Middle frontal gyrus (tissue), 1 donor: ENCODE results near the gene TMA16.
"Not testable (repeated sequence)": the region's sequence is repeated elsewhere in the genome, so short reads cannot be mapped to it uniquely, and the experiment has no call there.

Experiments used
- DNase-seq: peaks from one replicate; pipeline ENCODE4 v3.0.0-alpha.2; 2015; ENCODE audit warnings: low spot score; ENCODE audit errors: extremely low spot score

TMA16 gene

DNA sequence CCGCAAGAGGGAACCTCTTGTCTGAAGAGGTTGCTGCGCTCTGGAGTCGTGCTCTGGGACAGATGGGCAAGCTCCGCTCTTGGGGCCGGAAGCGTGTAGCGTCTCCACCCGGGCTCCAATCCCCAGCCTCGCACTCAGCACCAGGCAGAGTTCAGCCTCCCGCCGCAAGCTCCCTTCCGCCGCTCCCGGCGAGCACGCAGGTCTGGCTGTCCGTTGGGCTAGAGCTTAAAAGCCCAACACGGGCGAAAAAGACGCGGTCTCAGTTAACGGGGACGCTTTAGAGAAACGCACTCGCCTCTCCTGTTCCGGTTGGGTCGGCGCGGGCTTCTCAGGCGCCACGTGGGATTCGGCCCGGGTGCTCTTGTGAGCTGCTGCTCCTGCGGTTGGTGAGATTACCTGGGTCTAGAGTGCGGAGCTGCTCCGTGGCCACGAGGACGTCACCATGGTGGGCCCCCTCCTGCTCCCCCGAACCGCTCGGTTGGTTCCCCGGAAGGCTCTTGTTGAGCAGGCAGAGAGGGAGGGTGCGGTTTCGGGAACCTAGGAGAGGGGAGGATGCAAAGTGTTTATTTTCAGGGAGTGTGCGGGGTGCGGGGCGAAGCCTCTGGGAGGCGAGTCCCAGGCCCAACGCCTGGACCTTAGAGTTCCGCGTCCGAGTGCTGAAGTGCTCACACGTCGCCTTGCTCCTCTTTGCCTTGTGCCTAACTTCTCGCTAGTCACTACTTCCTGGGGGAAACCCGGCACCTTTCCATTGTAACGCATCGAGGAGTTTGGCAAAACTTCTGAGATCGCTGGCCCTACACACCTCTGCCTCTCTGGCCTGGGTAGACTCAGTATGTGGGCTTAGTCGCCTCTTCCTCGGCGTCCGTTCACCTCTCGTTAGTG is at the start of gene TMA16:
Gene TMA16 (plus strand): TSS at position 331 of the 882 bp plus-strand sequence. CDS start 112 bp downstream, at position 443.
- DNase-seq = peak; percentile 82

DNA sequence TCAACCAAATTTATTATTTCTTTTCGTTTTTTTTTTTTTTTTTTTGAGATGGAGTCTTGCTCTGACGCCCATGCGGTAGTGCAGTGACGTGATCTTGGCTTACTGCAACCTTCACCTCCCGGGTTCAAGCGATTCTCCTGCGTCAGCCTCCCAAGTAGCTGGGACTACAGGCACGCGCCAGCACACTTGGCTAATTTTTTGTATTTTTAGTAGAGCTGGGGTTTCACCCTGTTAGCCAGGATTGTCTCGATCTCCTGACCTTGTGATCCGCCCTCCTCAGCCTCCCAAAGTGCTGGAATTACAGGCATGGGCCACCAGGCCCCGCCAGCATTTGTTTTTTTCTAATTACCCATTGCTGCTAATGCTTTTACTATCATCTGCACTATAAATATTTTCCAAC is 47.5 kb upstream of the TMA16 start:
- not testable (repeated sequence) for DNase-seq

DNA sequence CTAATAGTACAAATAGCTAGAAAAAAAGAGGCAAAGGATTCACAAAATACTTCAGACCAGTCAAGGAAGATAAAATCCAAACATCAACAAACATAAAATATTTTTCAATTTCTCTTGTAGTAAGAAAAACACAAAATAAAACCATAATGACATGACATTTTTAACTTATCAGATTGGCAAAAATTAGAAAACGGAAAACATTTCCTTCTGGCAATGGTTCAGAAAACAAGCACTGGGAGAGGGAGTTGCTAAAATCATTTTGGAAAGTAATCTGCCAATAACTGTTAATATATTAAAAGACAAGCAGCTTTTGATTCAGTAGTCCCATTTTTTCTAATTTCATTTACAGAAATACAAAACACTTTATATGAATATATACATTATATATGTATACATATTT is 47.0 kb upstream of the TMA16 start:
- no peak for DNase-seq

DNA sequence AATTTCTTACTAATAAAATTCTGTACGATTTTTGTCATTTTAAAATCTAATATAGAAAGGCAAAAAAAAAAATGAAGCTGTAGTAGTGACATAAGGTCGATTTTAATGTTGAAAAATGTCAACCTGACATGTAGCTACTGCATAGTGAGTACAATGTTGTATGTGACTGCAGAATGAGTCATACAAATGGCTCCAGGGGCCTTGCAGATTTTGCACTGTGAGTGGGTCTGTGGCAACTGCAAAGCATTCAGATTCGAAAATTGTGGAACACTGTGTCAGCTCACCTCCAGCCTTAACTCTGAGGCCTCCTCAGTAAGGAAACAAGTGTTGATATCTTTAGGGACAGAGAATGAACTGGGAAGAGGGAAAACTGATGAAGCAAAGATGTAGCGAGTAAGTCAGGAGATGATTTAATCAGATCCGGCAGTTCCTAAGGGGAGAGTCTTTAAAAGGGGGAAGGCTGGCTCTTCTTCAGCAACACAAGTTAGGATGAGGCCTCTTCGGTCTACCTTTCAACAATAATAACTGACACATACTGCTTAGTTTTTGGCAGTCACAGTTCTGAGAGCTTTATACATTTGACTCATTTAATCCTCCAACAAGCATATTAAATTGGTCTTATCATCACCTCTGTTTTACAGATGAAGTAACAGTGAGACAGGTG is 45.8 kb upstream of the TMA16 start:
- no peak for DNase-seq

DNA sequence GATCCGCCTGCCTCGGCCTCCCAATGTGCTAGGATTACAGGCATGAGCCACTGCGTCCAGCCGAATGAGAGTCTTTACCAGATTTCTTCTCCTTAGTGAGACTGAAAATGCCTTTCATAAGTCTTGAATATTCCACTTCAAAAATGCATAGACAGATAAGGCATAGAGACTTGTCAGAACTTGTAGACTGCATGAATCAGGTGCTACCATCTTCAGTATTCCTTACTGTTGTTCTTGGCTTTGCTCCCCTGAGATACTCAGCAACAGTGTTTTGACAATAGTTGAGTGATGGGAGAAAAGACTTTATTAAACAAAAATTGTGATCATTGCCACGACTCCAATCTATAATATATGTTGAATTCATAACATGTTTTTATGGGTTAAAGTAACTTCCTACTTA is 31.9 kb upstream of the TMA16 start:
- no peak for DNase-seq

DNA sequence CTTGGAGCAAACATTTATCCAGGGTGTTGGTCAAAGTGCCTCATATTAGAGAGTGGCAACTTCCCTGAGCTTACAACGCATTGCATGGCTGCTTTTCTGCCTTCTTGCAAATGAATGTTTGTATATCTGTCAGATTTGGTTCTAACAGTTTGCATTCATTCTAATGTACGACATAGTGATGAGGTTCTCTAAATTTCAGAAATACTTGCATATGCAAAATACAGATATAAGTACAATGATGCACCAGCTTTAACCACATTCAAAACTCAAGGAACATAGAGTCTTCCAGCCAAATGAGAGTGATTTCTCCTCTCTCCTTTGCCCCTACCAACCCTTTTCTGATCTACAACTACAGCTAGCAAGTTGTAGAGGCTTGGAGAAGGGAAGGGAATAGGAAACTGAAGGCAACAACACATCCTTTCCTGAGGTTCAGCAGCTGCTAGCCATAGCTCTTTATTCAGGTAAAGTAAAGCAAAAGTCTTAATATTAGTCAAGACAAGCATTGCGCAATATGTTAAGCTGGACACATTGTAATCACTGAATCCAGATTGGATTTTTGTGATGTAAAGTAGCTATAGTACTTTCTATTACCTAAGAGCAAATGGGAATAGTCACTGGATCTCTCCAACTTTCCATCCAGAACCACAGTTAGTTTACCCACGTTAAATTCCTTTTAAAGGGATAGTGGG is 27.3 kb upstream of the TMA16 start:
- no peak for DNase-seq

DNA sequence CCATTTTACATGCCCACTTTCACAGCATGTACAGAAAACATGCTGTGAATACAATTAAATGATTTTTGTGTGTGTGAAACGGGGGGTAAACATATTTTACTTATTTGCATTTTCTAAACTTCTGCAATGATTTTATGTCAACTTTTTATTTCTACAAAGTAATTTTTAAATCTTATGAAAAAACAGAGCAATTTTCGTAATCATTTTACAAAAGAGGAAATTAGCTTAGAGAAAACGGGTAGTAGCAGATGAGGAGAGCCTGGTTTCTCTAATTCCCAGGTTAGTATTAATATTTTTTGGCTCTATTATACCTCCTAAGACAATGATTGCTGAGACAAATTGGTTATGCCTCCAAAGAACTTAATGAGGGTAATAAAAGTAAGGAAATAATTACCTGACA is 24.1 kb upstream of the TMA16 start:
- no peak for DNase-seq

DNA sequence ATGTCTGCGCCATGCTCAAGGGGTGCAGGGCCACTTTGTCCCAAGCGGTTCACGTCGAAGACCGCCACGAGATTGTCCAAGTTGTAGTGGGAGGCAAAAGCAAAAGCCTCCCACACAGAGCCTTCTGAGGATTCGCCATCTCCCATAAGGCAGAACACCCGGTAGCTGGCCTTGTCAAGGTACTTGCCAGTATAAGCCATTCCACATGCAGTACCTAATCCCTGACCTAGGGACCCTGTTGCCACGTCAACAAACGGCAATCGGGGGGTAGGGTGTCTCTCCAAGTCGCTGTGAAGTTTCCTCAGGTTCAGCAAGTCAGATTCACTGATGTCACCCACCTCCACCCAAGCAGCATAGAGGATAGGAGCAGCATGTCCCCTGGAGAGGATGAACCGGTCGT is 21.4 kb upstream of the TMA16 start:
- DNase-seq = no peak

DNA sequence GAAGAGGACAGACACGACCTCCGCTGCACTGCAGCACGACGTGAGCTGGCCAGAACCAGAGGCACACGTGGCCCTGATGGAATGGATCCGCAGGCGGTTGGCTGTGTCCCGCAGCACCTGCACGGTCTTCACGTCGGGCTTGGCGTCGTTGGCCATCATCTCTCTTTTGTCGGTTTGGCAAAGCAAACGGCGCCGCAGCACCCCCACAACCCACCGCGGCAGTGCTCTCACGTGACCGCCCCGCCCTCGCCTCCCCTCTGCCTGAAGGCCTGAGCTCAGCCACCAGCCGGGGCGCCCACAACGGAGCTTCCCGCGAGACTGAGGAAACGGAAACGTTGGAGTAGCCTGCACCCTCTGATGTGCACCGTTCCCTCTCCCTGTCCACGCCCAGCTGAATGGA is 20.9 kb upstream of the TMA16 start, which contains the start of gene TKTL2:
Gene TKTL2 (minus strand): TSS at position 179 of the 400 bp plus-strand sequence. CDS start 20 bp downstream, at position 159.
- no peak for DNase-seq

DNA sequence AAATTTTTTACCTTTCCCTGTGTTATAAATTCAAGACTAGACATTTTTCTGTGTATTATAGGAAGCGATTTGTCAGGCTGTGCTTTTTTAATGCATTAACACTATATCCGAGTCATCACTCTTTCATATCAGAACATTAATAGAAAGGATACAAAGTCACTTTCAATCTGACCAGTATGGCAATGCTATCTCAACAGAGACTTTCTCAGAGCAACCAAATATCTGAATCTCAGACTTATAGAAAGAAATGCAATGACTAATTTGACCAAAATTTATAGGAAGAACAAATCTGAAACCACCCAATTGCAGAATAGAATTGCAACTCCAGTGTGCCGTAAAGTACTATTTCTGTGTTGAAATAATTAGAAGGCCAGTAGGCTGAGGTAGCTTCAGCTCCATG is 20.5 kb upstream of the TMA16 start:
- DNase-seq = no peak

DNA sequence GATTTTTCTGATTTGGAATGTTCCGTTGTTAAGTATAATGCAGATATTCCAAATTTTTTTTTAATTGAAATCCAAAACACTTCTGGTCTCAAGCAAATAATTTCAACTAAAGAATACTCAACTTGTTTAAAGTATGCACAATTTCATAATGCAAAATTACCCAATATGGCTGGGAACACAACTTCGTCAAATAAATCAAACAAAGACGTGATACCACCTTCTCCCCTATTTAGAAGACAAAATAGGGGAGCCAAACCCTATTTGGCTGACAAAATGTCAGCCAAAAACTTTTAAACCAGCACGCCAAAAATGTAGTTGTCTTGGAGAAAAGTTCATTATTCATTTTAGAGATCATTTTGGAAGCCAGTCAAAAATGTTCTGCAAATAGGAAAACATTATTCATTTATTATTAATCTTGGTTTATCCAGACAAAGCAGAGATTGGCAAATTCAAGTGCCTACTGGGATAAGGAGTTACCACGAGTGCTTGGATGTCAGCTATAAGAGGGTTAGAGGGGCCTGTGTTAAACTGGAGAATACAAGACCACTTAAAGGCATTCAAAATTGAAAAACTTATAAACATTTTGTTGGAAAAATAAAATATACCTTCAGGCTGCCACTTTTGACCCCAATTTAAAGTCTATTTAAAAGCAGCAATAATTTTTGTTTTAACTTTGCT is 17.6 kb upstream of the TMA16 start:
- no peak for DNase-seq

DNA sequence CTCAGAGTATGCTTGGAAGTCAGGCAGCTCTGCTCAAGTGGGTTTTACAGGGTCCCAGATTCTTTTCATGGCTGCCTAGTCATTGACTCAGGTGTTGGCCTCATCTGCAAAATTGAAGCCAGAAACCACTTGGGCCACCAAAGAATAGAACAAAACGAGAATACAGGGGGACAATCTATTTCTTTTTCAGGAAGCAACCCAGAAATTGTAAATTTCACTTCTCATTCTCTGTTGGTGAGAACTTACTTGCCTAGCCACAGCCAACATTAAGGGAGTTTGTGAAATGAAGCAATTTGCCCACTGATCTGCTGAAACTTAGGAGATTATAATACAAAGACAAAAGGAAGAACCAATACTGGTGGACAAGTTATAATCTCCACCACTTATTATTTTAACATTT is 12.3 kb upstream of the TMA16 start:
- DNase-seq = no peak

DNA sequence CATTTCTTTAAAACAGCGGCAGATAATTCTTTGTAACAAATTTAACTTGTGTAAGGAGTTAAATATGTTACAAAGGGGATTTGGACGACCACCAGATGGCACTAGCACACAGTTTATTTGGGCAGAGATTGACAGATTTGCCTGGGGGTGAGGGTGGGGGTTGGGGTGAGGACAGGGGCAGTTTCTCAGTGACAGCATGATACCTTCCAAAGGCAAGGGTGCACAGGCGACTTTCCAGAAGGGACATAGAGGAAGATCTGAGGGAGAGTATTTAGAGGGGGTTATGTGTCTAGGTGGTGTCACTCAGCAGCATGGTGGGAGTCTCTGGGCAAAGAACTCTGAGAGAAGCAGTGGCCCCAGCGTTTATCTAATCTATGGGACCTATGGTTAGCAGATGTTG is 9.6 kb upstream of the TMA16 start:
- DNase-seq = no peak

DNA sequence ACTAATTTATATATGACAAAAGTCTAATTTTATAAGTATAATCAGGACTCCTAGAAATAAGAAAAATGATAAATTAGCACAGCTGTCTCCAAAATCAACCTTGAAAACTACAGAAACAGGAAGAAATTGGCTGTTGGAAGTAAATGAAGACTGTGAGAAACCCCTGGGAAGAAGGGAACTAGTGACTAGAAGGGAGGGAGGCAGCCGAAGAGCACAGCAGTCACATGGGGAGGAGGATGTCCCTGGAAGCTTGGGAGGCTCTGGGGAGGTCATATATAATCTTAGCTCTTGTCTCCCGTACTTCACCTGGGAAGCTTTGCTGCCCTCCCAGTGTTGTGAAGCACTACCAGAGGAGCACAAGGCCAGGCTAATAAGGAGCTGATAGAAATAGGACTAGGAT is 8.9 kb upstream of the TMA16 start:
- DNase-seq = no peak

DNA sequence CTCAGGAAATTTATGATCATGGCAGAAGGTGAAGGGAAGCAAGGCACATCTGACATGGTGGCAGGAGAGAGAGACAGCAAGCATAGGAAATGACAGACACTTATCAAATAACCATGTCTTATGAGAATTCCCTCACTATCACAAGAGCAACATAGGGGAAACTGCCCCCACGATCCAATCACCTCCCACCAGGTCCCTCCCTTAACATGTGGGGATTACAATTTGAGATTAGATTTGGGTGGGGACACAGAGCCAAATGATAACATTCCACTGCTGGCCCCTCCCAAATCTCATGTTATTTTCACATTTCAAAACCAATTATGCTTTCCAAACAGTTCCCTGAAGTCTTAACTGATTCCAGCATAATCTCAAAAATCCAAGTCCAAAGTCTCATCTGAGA is 8.2 kb upstream of the TMA16 start:
- no peak for DNase-seq

DNA sequence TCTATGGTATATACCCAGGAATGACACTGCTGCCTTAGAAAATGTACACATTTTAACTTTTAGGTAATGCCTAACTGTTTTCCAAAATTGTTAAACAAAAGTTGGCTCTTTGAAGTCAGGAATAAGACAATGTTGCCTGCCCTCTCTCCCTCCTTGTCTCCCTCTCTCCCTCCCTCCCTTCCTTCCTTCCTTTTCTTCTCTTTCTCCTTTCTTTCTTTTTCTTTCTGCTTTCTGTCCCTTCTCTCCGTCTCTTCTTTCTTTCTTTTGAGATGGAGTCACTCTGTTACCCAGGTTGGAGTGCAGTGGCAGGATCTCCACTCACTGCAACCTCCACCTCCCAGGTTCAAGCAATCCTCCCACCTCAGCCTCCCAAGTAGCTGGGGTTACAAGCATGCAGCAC is 4.6 kb upstream of the TMA16 start:
- no peak for DNase-seq

DNA sequence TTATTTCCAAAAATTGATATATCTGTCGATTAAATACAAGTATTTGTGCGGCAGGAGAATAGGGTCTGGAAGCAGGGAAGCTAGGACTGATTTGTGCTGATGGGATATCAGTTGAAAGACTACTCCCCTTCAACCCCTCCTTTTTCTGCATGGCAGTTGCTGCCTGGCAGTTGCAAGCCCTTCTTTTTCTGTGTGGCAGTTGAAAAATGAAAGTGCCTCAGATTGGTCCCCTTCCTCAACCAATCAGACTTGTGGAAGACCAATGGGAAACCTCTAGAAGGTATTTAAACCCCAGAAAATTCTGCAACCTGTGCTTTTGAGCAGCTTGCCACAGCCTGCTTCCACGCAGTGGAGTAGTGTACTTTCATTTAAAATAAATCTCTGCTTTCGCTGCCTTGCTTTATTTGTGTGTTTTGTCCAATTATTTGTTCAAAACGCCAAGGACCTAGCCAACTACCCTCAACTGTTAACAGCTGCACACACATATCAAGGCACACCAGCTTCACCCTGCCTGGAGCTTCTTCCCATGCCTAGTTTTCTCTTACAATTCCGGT is 1.5 kb upstream of the TMA16 start:
- no peak for DNase-seq

DNA sequence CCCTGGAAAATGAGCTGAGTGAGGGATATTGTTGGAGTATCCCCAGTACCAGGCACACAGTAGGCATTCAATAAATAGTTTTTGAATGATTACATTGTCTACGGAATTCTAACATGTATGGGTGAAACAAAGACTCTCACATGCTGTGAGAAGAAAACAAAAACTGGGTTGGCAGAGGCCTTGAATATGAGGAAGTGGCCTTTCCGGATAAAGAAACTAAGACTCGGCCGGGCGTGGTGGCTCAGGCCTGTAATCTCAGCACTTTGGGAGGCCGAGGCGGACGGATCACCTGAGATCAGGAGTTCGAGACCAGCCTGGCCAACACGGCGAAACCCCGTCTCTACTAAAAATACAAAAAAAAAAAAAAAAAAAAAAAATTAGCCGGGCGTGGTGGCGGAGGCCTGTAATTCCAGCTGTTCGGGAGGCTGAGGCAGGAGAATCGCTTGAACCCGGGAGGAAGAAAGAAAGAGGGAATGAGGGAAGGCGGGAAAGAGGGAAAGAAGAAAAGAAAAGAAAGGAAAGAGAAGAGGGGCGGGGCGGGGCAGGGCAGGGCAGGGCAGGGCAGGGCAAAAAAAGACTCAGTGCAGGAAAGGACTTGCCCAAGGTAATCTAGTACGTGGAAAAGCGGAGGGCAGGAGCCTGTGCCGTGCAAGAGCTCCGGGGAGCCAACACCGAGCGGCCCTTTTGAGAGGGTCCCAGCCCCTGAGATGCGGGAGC is 689 bp upstream of the TMA16 start:
- no peak for DNase-seq

DNA sequence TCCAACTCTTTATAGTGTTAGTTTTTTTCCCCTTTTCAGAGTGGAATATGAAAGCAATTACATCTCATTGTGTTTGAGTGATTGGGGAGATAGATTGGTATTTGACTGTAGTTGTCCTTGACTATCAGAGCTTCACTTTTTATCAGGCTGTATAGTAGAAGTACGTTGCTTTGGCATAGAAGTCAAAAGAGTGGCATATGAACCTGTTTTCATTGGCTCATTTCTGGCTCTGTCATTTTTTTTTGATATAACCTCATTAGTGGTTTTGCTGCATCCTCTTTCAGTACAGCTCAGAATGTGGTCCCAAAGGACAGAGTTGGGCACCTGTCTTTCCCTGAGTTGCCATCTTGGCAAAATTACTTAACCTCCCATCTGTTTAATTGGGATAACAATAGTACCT is 1.4 kb downstream of the TMA16 start:
- no peak for DNase-seq

DNA sequence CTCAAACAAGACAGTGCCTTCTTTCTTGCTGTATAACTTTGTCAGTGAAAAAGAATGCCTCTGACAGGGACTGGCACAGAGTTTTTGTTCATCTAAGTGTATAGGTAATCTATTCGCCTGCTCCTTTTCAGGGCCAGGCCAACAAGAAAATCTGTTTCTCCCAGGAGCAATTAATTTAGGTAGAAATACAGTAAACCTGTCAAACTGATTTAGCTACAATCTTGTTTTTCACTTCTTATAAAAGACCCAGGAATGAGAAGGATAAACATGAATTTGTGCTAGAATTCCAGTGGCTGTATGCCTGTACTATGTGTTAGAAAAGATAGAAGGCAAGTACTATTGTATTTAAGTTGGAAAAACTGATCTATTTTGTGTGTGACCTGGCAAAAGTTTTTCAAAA is 6.1 kb downstream of the TMA16 start:
- no peak for DNase-seq

DNA sequence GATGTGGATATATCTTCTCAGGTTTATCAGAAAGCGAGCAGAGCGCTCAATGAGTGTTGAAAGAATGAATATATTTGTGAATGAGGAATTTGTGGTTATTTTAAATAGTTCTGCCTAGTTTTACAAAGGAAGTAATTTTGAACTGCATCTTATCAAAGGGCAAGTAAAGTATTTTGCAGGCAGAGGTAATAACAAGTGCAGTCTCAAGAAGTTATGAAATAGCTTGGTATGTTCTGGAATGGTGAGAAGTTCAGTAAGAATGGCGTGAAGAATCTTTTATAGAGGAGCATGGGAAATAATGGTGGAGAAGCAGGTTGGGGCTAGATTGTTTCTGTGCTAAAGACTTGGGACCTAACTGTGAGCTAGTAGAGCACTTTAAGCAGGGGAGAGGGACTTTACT is 10.9 kb downstream of the TMA16 start:
- no peak for DNase-seq
